Trophoblast cell (in vitro differentiated cells and primary cell): ENCODE results near the gene INO80.

ENCODE experiments used
- DNase-seq, 2 donors: peaks; one replicate each; pipeline ENCODE4 v3.0.0-alpha.2; 2016
- H2AFZ ChIP-seq: 2 replicates; pipeline ENCODE4 v1.6.1; 2013; ENCODE audit warnings: low read length, moderate library complexity, mild to moderate bottlenecking; ENCODE audit not compliant: insufficient read depth, poor library complexity
- H2AK5ac ChIP-seq: 2 replicates; pipeline ENCODE4 v1.6.1; 2013; ENCODE audit warnings: mild to moderate bottlenecking, low read length
- H2BK120ac ChIP-seq: 2 replicates; pipeline ENCODE4 v1.6.1; 2013; ENCODE audit warnings: low read length, mild to moderate bottlenecking, moderate library complexity; ENCODE audit not compliant: insufficient read depth, poor library complexity
- H2BK12ac ChIP-seq: 2 replicates; pipeline ENCODE4 v1.6.1; 2013; ENCODE audit warnings: mild to moderate bottlenecking, low read length, moderate library complexity
- H2BK5ac ChIP-seq: 2 replicates; pipeline ENCODE4 v1.6.1; 2013; ENCODE audit warnings: low read length, low read depth, moderate library complexity, mild to moderate bottlenecking; ENCODE audit not compliant: poor library complexity
- H3K14ac ChIP-seq: 2 replicates; pipeline ENCODE4 v1.6.1; 2013; ENCODE audit warnings: mild to moderate bottlenecking, low read length
- H3K18ac ChIP-seq: 2 replicates; pipeline ENCODE4 v1.6.1; 2013; ENCODE audit warnings: mild to moderate bottlenecking, low read length
- H3K23ac ChIP-seq: 2 replicates; pipeline ENCODE4 v1.6.1; 2013; ENCODE audit warnings: low read length
- H3K27ac ChIP-seq: 2 replicates; pipeline ENCODE4 v1.5.1; 2013; ENCODE audit warnings: low read depth, mild to moderate bottlenecking, inconsistent platforms, low read length, moderate library complexity
- H3K27me3 ChIP-seq: 2 replicates; pipeline ENCODE4 v1.6.1; 2013; ENCODE audit warnings: inconsistent platforms, mild to moderate bottlenecking, low read length, moderate library complexity; ENCODE audit not compliant: insufficient read depth
- H3K36me3 ChIP-seq, 2 experiments: 1 replicate in 1 of 2; 2 replicates in 1 of 2; pipeline ENCODE4 v1.6.1; 2013; ENCODE audit warnings: low read length in 2 of 2, mild to moderate bottlenecking in 2 of 2, moderate library complexity in 1 of 2; ENCODE audit not compliant: insufficient read depth in 2 of 2, control insufficient read depth in 1 of 2
- H3K4ac ChIP-seq: 2 replicates; pipeline ENCODE4 v1.6.1; 2013; ENCODE audit warnings: low read depth, mild to moderate bottlenecking, low read length, moderate library complexity
- H3K4me1 ChIP-seq, 2 experiments: 1 replicate in 1 of 2; 2 replicates in 1 of 2; pipeline ENCODE4 v1.6.1; 2013; ENCODE audit warnings: low read length in 2 of 2, mild to moderate bottlenecking in 2 of 2, moderate library complexity in 1 of 2; ENCODE audit not compliant: insufficient read depth in 2 of 2, control insufficient read depth in 1 of 2
- H3K4me2 ChIP-seq: 2 replicates; pipeline ENCODE4 v1.6.1; 2013; ENCODE audit warnings: inconsistent platforms, mild to moderate bottlenecking, low read length, moderate library complexity
- H3K4me3 ChIP-seq: 2 replicates; pipeline ENCODE4 v1.5.1; 2013; ENCODE audit warnings: mild to moderate bottlenecking, low read depth, low read length, inconsistent platforms
- H3K79me1 ChIP-seq: one replicate; pipeline ENCODE4 v1.6.1; 2013; ENCODE audit warnings: low read length
- H3K79me2 ChIP-seq: 2 replicates; pipeline ENCODE4 v1.6.1; 2013; ENCODE audit warnings: low read length, mild to moderate bottlenecking; ENCODE audit not compliant: control insufficient read depth, insufficient read depth, poor library complexity
- H3K9ac ChIP-seq: 2 replicates; pipeline ENCODE4 v1.6.1; 2013; ENCODE audit warnings: mild to moderate bottlenecking, low read length
- H3K9me3 ChIP-seq: 2 replicates; pipeline ENCODE4 v1.6.1; 2013; ENCODE audit warnings: low read depth, mild to moderate bottlenecking, control low read depth, inconsistent platforms, low read length; ENCODE audit not compliant: insufficient read depth
- H4K12ac ChIP-seq: 2 replicates; pipeline ENCODE4 v1.6.1; 2013; ENCODE audit warnings: low read depth, mild to moderate bottlenecking, low read length, moderate library complexity
- H4K8ac ChIP-seq: 2 replicates; pipeline ENCODE4 v1.6.1; 2013; ENCODE audit warnings: low read depth, mild to moderate bottlenecking, low read length, moderate library complexity
- H4K91ac ChIP-seq: one replicate; pipeline ENCODE4 v1.6.1; 2013; ENCODE audit warnings: low read depth, mild to moderate bottlenecking, low read length, moderate library complexity
- WGBS: extraction: QIAGEN DNeasy Blood & Tissue Kit; methylation state at CpG from one replicate; pipeline ENCODE4 v1.1.7; 2013; ENCODE audit warnings: missing lambda C conversion rate; ENCODE audit not compliant: insufficient read length, insufficient coverage; ENCODE audit errors: extremely low coverage; 5-methylcytosine and 5-hydroxymethylcytosine counted together

INO80 gene

GRCh38 chr15:40978141-40978540, 137.9 kb downstream of the INO80 start:
- H3K79me2 ChIP-seq = no peaks in the 10 kb centered on the region
- peaks cover 2% of the 10 kb centered on the region for H3K9me3 ChIP-seq
- no peak overlapping the region for H3K23ac ChIP-seq
- H3K14ac ChIP-seq = no peak overlapping the region
- H3K27ac ChIP-seq = no peak overlapping the region
- no peak overlapping the region for H3K18ac ChIP-seq
- no peak overlapping the region for H2AFZ ChIP-seq
- no peak overlapping the region for H2BK120ac ChIP-seq
- H3K9ac ChIP-seq = peak overlapping the region; percentile 26
- no peak overlapping the region for H2BK5ac ChIP-seq
- no peak overlapping the region for H4K8ac ChIP-seq
- H2BK12ac ChIP-seq = no peak overlapping the region
- H3K36me3 ChIP-seq = peaks cover 45 to 62% of the 10 kb centered on the region in 2 experiments
- no peak overlapping the region for H2AK5ac ChIP-seq
- H3K4ac ChIP-seq = no peak overlapping the region
- H3K4me3 ChIP-seq = no peak overlapping the region
- no peak overlapping the region for H4K91ac ChIP-seq
- no peaks in the 10 kb centered on the region for H3K4me1 ChIP-seq
- H3K27me3 ChIP-seq = no peaks in the 10 kb centered on the region
- no CpG with 5 or more reads among the region's 2 CpGs for WGBS
- DNase-seq = no peak
- H3K4me2 ChIP-seq = no peak overlapping the region
- H3K79me1 ChIP-seq = no peaks in the 10 kb centered on the region
- no peak overlapping the region for H4K12ac ChIP-seq

- Histone ChIP-seq H3K4me1 (no peaks in the 10 kb centered on the region), H4K8ac (no peak overlapping the region), H3K36me3 (peaks cover 37 to 52% of the 10 kb centered on the region in 2 experiments), H4K12ac (no peak overlapping the region), H3K23ac (no peak overlapping the region), H3K18ac (no peak overlapping the region), H2BK120ac (no peak overlapping the region), H3K9me3 (peaks cover 2% of the 10 kb centered on the region), H2BK5ac (no peak overlapping the region), H2AFZ (no peak overlapping the region), H3K14ac (no peak overlapping the region), H3K4me3 (no peak overlapping the region), H3K79me1 (no peaks in the 10 kb centered on the region), H3K79me2 (no peaks in the 10 kb centered on the region), H3K27ac (no peak overlapping the region), H3K27me3 (no peaks in the 10 kb centered on the region), H4K91ac (no peak overlapping the region), H3K4me2 (no peak overlapping the region), H2BK12ac (no peak overlapping the region), H3K4ac (no peak overlapping the region), H2AK5ac (no peak overlapping the region), H3K9ac (no peak overlapping the region)
- DNase-seq = no peak
- WGBS = no CpG with 5 or more reads among the region's 7 CpGs
These were observed 139.3 kb downstream of the INO80 start for GRCh38 chr15:40976819-40977218.

GRCh38 chr15:40974879-40975278, 141.2 kb downstream of the INO80 start:
- Histone ChIP-seq H3K27ac (no peak overlapping the region), H3K36me3 (peaks cover 27 to 36% of the 10 kb centered on the region in 2 experiments), H3K79me2 (no peaks in the 10 kb centered on the region), H4K8ac (no peak overlapping the region), H3K9ac (no peak overlapping the region), H3K4ac (no peak overlapping the region), H2BK120ac (no peak overlapping the region), H3K4me3 (no peak overlapping the region), H3K4me1 (no peaks in the 10 kb centered on the region), H2BK12ac (no peak overlapping the region), H2AK5ac (no peak overlapping the region), H3K14ac (no peak overlapping the region), H3K23ac (no peak overlapping the region), H3K18ac (no peak overlapping the region), H4K91ac (no peak overlapping the region), H4K12ac (no peak overlapping the region), H2AFZ (no peak overlapping the region), H3K4me2 (no peak overlapping the region), H3K79me1 (no peaks in the 10 kb centered on the region), H3K9me3 (peaks cover 2% of the 10 kb centered on the region), H3K27me3 (no peaks in the 10 kb centered on the region), H2BK5ac (no peak overlapping the region)
- no CpG with 5 or more reads among the region's 4 CpGs for WGBS
- peak in 1 of 2 donors; percentile 61 for DNase-seq

GRCh38 chr15:40969363-40969762, 146.7 kb downstream of the INO80 start:
- Histone ChIP-seq H3K79me1 (no peaks in the 10 kb centered on the region), H3K14ac (no peak overlapping the region), H3K4me1 (peaks cover 5% of the 10 kb centered on the region in 2 experiments), H3K27ac (no peak overlapping the region), H3K36me3 (no peaks in the 10 kb centered on the region), H3K27me3 (no peaks in the 10 kb centered on the region), H3K9me3 (no peaks in the 10 kb centered on the region), H3K18ac (no peak overlapping the region), H4K8ac (no peak overlapping the region), H2AK5ac (no peak overlapping the region), H2BK12ac (no peak overlapping the region), H4K91ac (no peak overlapping the region), H4K12ac (no peak overlapping the region), H2BK120ac (no peak overlapping the region), H3K9ac (no peak overlapping the region), H2AFZ (no peak overlapping the region), H3K4me3 (no peak overlapping the region), H3K4me2 (no peak overlapping the region), H3K23ac (no peak overlapping the region), H3K79me2 (no peaks in the 10 kb centered on the region), H3K4ac (no peak overlapping the region), H2BK5ac (no peak overlapping the region)
- DNase-seq = no peak
- WGBS = no CpG with 5 or more reads among the region's 8 CpGs
